Duodenal mucosa (tissue), 2 donors: Measurements from ENCODE around the gene CEP152.

Experiments
- H3K27ac ChIP-seq: one replicate; pipeline ENCODE4 v1.7.0; 2013; ENCODE audit warnings: low read depth, low read length
- H3K27me3 ChIP-seq, 2 donors: one replicate each; pipeline ENCODE4 v1.7.0; 2013; ENCODE audit warnings: low read length in 2 of 2, control low read depth in 1 of 2; ENCODE audit not compliant: insufficient read depth in 2 of 2, control insufficient read depth in 1 of 2
- H3K36me3 ChIP-seq, 2 donors: one replicate each; pipeline ENCODE4 v1.7.0; 2013; ENCODE audit warnings: low read length in 2 of 2, control low read depth in 1 of 2; ENCODE audit not compliant: insufficient read depth in 2 of 2, control insufficient read depth in 1 of 2
- H3K4me1 ChIP-seq, 2 donors: one replicate each; pipeline ENCODE4 v1.7.0; 2013; ENCODE audit warnings: low read length in 2 of 2, control low read depth in 1 of 2; ENCODE audit not compliant: insufficient read depth in 2 of 2, control insufficient read depth in 1 of 2
- H3K4me3 ChIP-seq, 2 donors: one replicate each; pipeline ENCODE4 v1.7.0; 2013; ENCODE audit warnings: low read length in 2 of 2, low read depth in 1 of 2
- H3K9ac ChIP-seq, 2 donors: one replicate each; pipeline ENCODE4 v1.7.0; 2013; ENCODE audit warnings: low read length in 2 of 2, low read depth in 1 of 2
- H3K9me3 ChIP-seq, 2 donors: one replicate each; pipeline ENCODE4 v1.7.0; 2013; ENCODE audit warnings: low read length in 2 of 2, control low read depth in 1 of 2; ENCODE audit not compliant: control insufficient read depth in 1 of 2

CEP152 gene

GRCh38 chr15:48814286-48814685 lies 3.4 kb upstream of the CEP152 start:
- Histone ChIP-seq H3K4me3 (no peak overlapping the region), H3K36me3 (no peaks in the 10 kb centered on the region), H3K4me1 (peaks cover 13 to 18% of the 10 kb centered on the region in 2 donors), H3K9me3 (no peaks in the 10 kb centered on the region), H3K9ac (no peak overlapping the region), H3K27me3 (no peaks in the 10 kb centered on the region), H3K27ac (no peak overlapping the region)

- H3K9me3 ChIP-seq = no peaks in the 10 kb centered on the region
- H3K27ac ChIP-seq = no peak overlapping the region
- no peaks in the 10 kb centered on the region for H3K36me3 ChIP-seq
- peak overlapping the region; percentile 97 for H3K4me3 ChIP-seq
- no peaks in the 10 kb centered on the region for H3K27me3 ChIP-seq
- peaks cover 13 to 18% of the 10 kb centered on the region in 2 donors for H3K4me1 ChIP-seq
- peak overlapping the region; percentile 17 to 44 for H3K9ac ChIP-seq
Observed at GRCh38 chr15:48811325-48811958, 573 bp upstream of the CEP152 start.

GRCh38 chr15:48806151-48806550 lies 4.7 kb downstream of the CEP152 start:
- Histone ChIP-seq H3K36me3 (peaks cover 0 to 4% of the 10 kb centered on the region in 2 donors), H3K9ac (no peak overlapping the region), H3K4me3 (no peak overlapping the region), H3K4me1 (peaks cover 9 to 13% of the 10 kb centered on the region in 2 donors), H3K27me3 (no peaks in the 10 kb centered on the region), H3K27ac (no peak overlapping the region), H3K9me3 (no peaks in the 10 kb centered on the region)

- Histone ChIP-seq H3K9ac (no peak overlapping the region), H3K9me3 (no peaks in the 10 kb centered on the region), H3K4me1 (peaks cover 13 to 14% of the 10 kb centered on the region in 2 donors), H3K27me3 (no peaks in the 10 kb centered on the region), H3K27ac (no peak overlapping the region), H3K36me3 (peaks cover 0 to 4% of the 10 kb centered on the region in 2 donors), H3K4me3 (no peak overlapping the region)
Observed at GRCh38 chr15:48805591-48805990, 5.3 kb downstream of the CEP152 start.

GRCh38 chr15:48803877-48804276 lies 7.0 kb downstream of the CEP152 start:
- no peak overlapping the region for H3K9ac ChIP-seq
- no peaks in the 10 kb centered on the region for H3K27me3 ChIP-seq
- no peak overlapping the region for H3K27ac ChIP-seq
- H3K4me3 ChIP-seq = no peak overlapping the region
- peaks cover 0 to 4% of the 10 kb centered on the region in 2 donors for H3K36me3 ChIP-seq
- no peaks in the 10 kb centered on the region for H3K9me3 ChIP-seq
- H3K4me1 ChIP-seq = peaks cover 12% of the 10 kb centered on the region in 2 donors

GRCh38 chr15:48802867-48803266 lies 8.0 kb downstream of the CEP152 start:
- H3K27me3 ChIP-seq = no peaks in the 10 kb centered on the region
- no peak overlapping the region for H3K9ac ChIP-seq
- peaks cover 12% of the 10 kb centered on the region in 2 donors for H3K4me1 ChIP-seq
- no peak overlapping the region for H3K27ac ChIP-seq
- peaks cover 0 to 4% of the 10 kb centered on the region in 2 donors for H3K36me3 ChIP-seq
- H3K9me3 ChIP-seq = no peaks in the 10 kb centered on the region
- H3K4me3 ChIP-seq = no peak overlapping the region

- Histone ChIP-seq H3K36me3 (peaks cover 0 to 7% of the 10 kb centered on the region in 2 donors), H3K27me3 (no peaks in the 10 kb centered on the region), H3K27ac (no peak overlapping the region), H3K4me1 (peaks cover 12% of the 10 kb centered on the region in 2 donors), H3K4me3 (no peak overlapping the region), H3K9me3 (no peaks in the 10 kb centered on the region), H3K9ac (no peak overlapping the region)
Observed at GRCh38 chr15:48802257-48802656, 8.6 kb downstream of the CEP152 start.

GRCh38 chr15:48800811-48801455 lies 9.9 kb downstream of the CEP152 start:
- H3K27ac ChIP-seq = no peak overlapping the region
- H3K9ac ChIP-seq = no peak overlapping the region
- H3K27me3 ChIP-seq = no peaks in the 10 kb centered on the region

GRCh38 chr15:48800245-48800644 lies 10.6 kb downstream of the CEP152 start:
- H3K4me1 ChIP-seq = peaks cover 12 to 21% of the 10 kb centered on the region in 2 donors
- H3K36me3 ChIP-seq = peaks cover 0 to 8% of the 10 kb centered on the region in 2 donors
- no peaks in the 10 kb centered on the region for H3K9me3 ChIP-seq
- no peak overlapping the region for H3K4me3 ChIP-seq
- H3K9ac ChIP-seq = no peak overlapping the region
- no peaks in the 10 kb centered on the region for H3K27me3 ChIP-seq
- H3K27ac ChIP-seq = no peak overlapping the region

More at GRCh38 chr15:48800811-48801455, 9.9 kb downstream of the CEP152 start:
- Histone ChIP-seq H3K4me3 (peak overlapping the region in 1 of 2 donors; percentile 20), H3K9me3 (no peaks in the 10 kb centered on the region), H3K36me3 (peaks cover 0 to 8% of the 10 kb centered on the region in 2 donors), H3K4me1 (peaks cover 12 to 18% of the 10 kb centered on the region in 2 donors)

GRCh38 chr15:48798319-48798718 lies 12.6 kb downstream of the CEP152 start:
- H3K27me3 ChIP-seq = no peaks in the 10 kb centered on the region
- no peak overlapping the region for H3K4me3 ChIP-seq
- no peak overlapping the region for H3K27ac ChIP-seq

More at GRCh38 chr15:48798319-48798718, 12.6 kb downstream of the CEP152 start:
- Histone ChIP-seq H3K9ac (no peak overlapping the region), H3K4me1 (peaks cover 12 to 30% of the 10 kb centered on the region in 2 donors), H3K36me3 (peaks cover 0 to 4% of the 10 kb centered on the region in 2 donors), H3K9me3 (no peaks in the 10 kb centered on the region)
